Measurements from ENCODE around the gene ZNF552. TPM values are rescaled to one million over a fixed set of nuclear protein-coding genes. Genes with fewer than 3 reads are reported as not detected.

The ZNF552 gene
- total RNA-seq, 4 donors from 2014 or later: 2.9 to 5.0 (median 4.5) TPM

GRCh38 chr19:57819475-57820148 is 4.9 kb upstream of the ZNF552 start:
- DNase-seq (ENCODE audit: extremely low spot score): peak; percentile 94
- H3K4me3 ChIP-seq: peak overlapping the region; percentile 70 to 81 (median 80)
- WGBS: 0% methylated on average over 16 of the region's 44 CpGs
- TF ChIP-seq CTCF (IDR thresholded peaks at IDR 0.05): peak in 1 of 3 experiments; percentile 29
- TF ChIP-seq EP300 (IDR thresholded peaks at IDR 0.05): no peak
- TF ChIP-seq POLR2A (IDR thresholded peaks at IDR 0.05; ENCODE audit: low read depth): no peak
- peak; percentile 75 to 83 for TF ChIP-seq POLR2AphosphoS5 (IDR thresholded peaks at IDR 0.05)
- H3K4me1 ChIP-seq: peaks cover 18 to 38% (median 32%) of the 10 kb centered on the region in 4 donors
- no peaks in the 10 kb centered on the region for H3K9me3 ChIP-seq
- peaks cover 0 to 12% (median 3%) of the 10 kb centered on the region in 4 donors for H3K36me3 ChIP-seq
- intact Hi-C loops (cut with DNase I): loop anchor here (10.0 kb wide), 1 partner anchor 75 kb away; the partner anchor contains the start of gene ZNF776
- H3K27me3 ChIP-seq: no peaks in the 10 kb centered on the region
- H3K27ac ChIP-seq (replicated peaks in 1 of 4): peak overlapping the region; percentile 76 to 84 (median 78)

- TF ChIP-seq EP300 (IDR thresholded peaks at IDR 0.05) (no peak), POLR2A (IDR thresholded peaks at IDR 0.05; ENCODE audit: low read depth) (no peak), POLR2AphosphoS5 (IDR thresholded peaks at IDR 0.05) (no peak), CTCF (IDR thresholded peaks at IDR 0.05) (no peak)
- no peak overlapping the region for H3K4me3 ChIP-seq
- no peak for DNase-seq (ENCODE audit: extremely low spot score)
- H3K27me3 ChIP-seq: no peaks in the 10 kb centered on the region
- peaks cover 21 to 45% (median 40%) of the 10 kb centered on the region in 4 donors for H3K4me1 ChIP-seq
- H3K9me3 ChIP-seq: no peaks in the 10 kb centered on the region
- intact Hi-C loops (cut with DNase I): loop anchor here (10.0 kb wide), 1 partner anchor 74 kb away; the partner anchor contains the start of gene ZNF776
- peaks cover 0 to 12% (median 0%) of the 10 kb centered on the region in 4 donors for H3K36me3 ChIP-seq
- no peak overlapping the region for H3K27ac ChIP-seq (replicated peaks in 1 of 4)
- 94% methylated on average over 7 of the region's 7 CpGs for WGBS
These were observed 3.7 kb upstream of the ZNF552 start for GRCh38 chr19:57818378-57818777.

- H3K4me3 ChIP-seq: no peak overlapping the region
- peaks cover 21 to 43% (median 39%) of the 10 kb centered on the region in 4 donors for H3K4me1 ChIP-seq
- H3K27ac ChIP-seq (replicated peaks in 1 of 4): no peak overlapping the region
- 96% methylated on average over 14 of the region's 14 CpGs for WGBS
- intact Hi-C loops (cut with DNase I): loop anchor here (10.0 kb wide), 1 partner anchor 73 kb away; the partner anchor contains the start of gene ZNF776
- H3K27me3 ChIP-seq: no peaks in the 10 kb centered on the region
- no peak for DNase-seq (ENCODE audit: extremely low spot score)
- H3K9me3 ChIP-seq: no peaks in the 10 kb centered on the region
- TF ChIP-seq POLR2A (IDR thresholded peaks at IDR 0.05; ENCODE audit: low read depth): no peak
- TF ChIP-seq CTCF (IDR thresholded peaks at IDR 0.05): no peak
- peaks cover 0 to 12% (median 0%) of the 10 kb centered on the region in 4 donors for H3K36me3 ChIP-seq
These were observed 3.3 kb upstream of the ZNF552 start for GRCh38 chr19:57817976-57818375.

GRCh38 chr19:57816652-57817051 is 1.9 kb upstream of the ZNF552 start:
- 82% methylated on average over 7 of the region's 7 CpGs for WGBS
- no peak for DNase-seq (ENCODE audit: extremely low spot score)
- peaks cover 16 to 44% (median 36%) of the 10 kb centered on the region in 4 donors for H3K4me1 ChIP-seq
- H3K4me3 ChIP-seq: no peak overlapping the region
- intact Hi-C loops (cut with DNase I): loop anchor here (10.0 kb wide), 1 partner anchor 72 kb away; the partner anchor contains the start of gene ZNF776
- TF ChIP-seq CTCF (IDR thresholded peaks at IDR 0.05) (no peak), EP300 (IDR thresholded peaks at IDR 0.05) (no peak), POLR2A (IDR thresholded peaks at IDR 0.05; ENCODE audit: low read depth) (no peak), POLR2AphosphoS5 (IDR thresholded peaks at IDR 0.05) (no peak)
- H3K27ac ChIP-seq (replicated peaks in 1 of 4): no peak overlapping the region
- H3K36me3 ChIP-seq: peaks cover 0 to 11% (median 5%) of the 10 kb centered on the region in 4 donors
- H3K9me3 ChIP-seq: no peaks in the 10 kb centered on the region
- H3K27me3 ChIP-seq: no peaks in the 10 kb centered on the region

All from esophagus muscularis mucosa (tissue), 4 donors.